Testis (tissue), 3 donors: ENCODE results near the gene NECTIN2. TPM values are rescaled to one million over a fixed set of nuclear protein-coding genes. Genes with fewer than 3 reads are reported as not detected.
"Not testable (repeated sequence)": the region's sequence is repeated elsewhere in the genome, so short reads cannot be mapped to it uniquely, and the experiment has no call there.

ENCODE experiments used
- DNase-seq: peaks from one replicate; pipeline ENCODE4 v3.0.0-alpha.2; 2019
- H3K27ac ChIP-seq, 2 donors: fragments of 200-600 bp; sonication (generic); one replicate each; pipeline ENCODE4 v1.5.1; 2019
- H3K27me3 ChIP-seq: fragments of 200-600 bp; sonication (generic); one replicate; pipeline ENCODE4 v1.5.1; 2019
- H3K36me3 ChIP-seq: fragments of 200-600 bp; sonication (generic); one replicate; pipeline ENCODE4 v1.5.1; 2017; ENCODE audit warnings: low read depth; ENCODE audit errors: missing control alignments
- H3K4me1 ChIP-seq: fragments of 200-600 bp; sonication (generic); one replicate; pipeline ENCODE4 v1.5.1; 2019
- H3K4me3 ChIP-seq, 2 donors: fragments of 200-600 bp; sonication (generic); one replicate each; pipeline ENCODE4 v1.5.1; 2017 to 2019
- H3K9me3 ChIP-seq: fragments of 200-600 bp; sonication (generic); one replicate; pipeline ENCODE4 v1.5.1; 2017
- CTCF ChIP-seq, 3 experiments: fragments of 450-650 bp in 2 of 3; fragments of 200-600 bp in 1 of 3; sonication (generic) in 1 of 3; IDR thresholded peaks; one replicate each; pipeline ENCODE4 v1.5.1; 2016 to 2019; ENCODE audit warnings: antibody characterized with exemption in 3 of 3, mild to moderate bottlenecking in 2 of 3, moderate library complexity in 1 of 3
- POLR2A ChIP-seq: fragments of 450-650 bp; IDR thresholded peaks from one replicate; pipeline ENCODE4 v1.6.1; 2017; ENCODE audit warnings: antibody characterized with exemption, mild to moderate bottlenecking, moderate library complexity
- WGBS, 2 donors: methylation state at CpG; one replicate each; pipeline ENCODE4 v1.1.5; 2018; 5-methylcytosine and 5-hydroxymethylcytosine counted together
- intact Hi-C: fragments of 100-400 bp; cut with DNase I; formaldehyde crosslinking; loops from one replicate; pipeline ENCODE4 v1.15.1; 2023; ENCODE audit warnings: low total_unique reads
- polyA plus RNA-seq: library from polyadenylated mRNA; stranded (reverse); fragments of 350-450 nt; fragmentation: Illumina TruSeq; extraction: RNeasy Lipid Tissue Mini Kit (QIAGEN cat#74804); gene quantifications from one replicate; pipeline ENCODE4 v1.2.3, GENCODE V29; 2014; ENCODE audit warnings: low read depth, low replicate concordance; ENCODE audit not compliant: insufficient read depth
- total RNA-seq, 2 donors: library from RNA; depleted of rRNA; stranded (reverse); fragments of >200 nt; gene quantifications; one replicate each; pipeline ENCODE4 v1.2.3, GENCODE V29; 2016

NECTIN2 gene
- total and polyA plus RNA-seq, 3 donors from 2014 or later: 158 to 278 (median 268) TPM

- no peaks in the 10 kb centered on the region for H3K36me3 ChIP-seq
- no peak overlapping the region for H3K27ac ChIP-seq
- TF ChIP-seq CTCF (IDR thresholded peaks at IDR 0.05) (no peak), POLR2A (no peak)
- no peak for DNase-seq
- H3K4me3 ChIP-seq: no peak overlapping the region
- no peaks in the 10 kb centered on the region for H3K9me3 ChIP-seq
- H3K27me3 ChIP-seq: no peaks in the 10 kb centered on the region
- 86 to 94% methylated on average over 4 of the region's 4 CpGs for WGBS, 2 donors
- intact Hi-C loops: no loop called here
- H3K4me1 ChIP-seq: peaks cover 9% of the 10 kb centered on the region
These were observed 21.3 kb upstream of the NECTIN2 start for GRCh38 chr19:44824761-44825160.

- H3K27ac ChIP-seq, H3K4me3 ChIP-seq, H3K4me1 ChIP-seq, H3K36me3 ChIP-seq, DNase-seq, H3K9me3 ChIP-seq, H3K27me3 ChIP-seq, intact Hi-C loops: not testable (repeated sequence)
- WGBS, 2 donors: 89 to 92% methylated on average over 6 of the region's 6 CpGs
These were observed 13.2 kb upstream of the NECTIN2 start for GRCh38 chr19:44832875-44833274.

GRCh38 chr19:44834399-44834798 is 11.7 kb upstream of the NECTIN2 start:
- H3K27ac ChIP-seq, H3K4me3 ChIP-seq, H3K27me3 ChIP-seq, H3K9me3 ChIP-seq, intact Hi-C loops, H3K36me3 ChIP-seq, DNase-seq, H3K4me1 ChIP-seq: not testable (repeated sequence)
- WGBS, 2 donors: 90 to 95% methylated on average over 8 of the region's 8 CpGs

GRCh38 chr19:44839276-44839675 is 6.8 kb upstream of the NECTIN2 start:
- intact Hi-C loops: no loop called here
- no peak for DNase-seq
- 86 to 92% methylated on average over 2 of the region's 2 CpGs for WGBS, 2 donors
- no peak for TF ChIP-seq CTCF (IDR thresholded peaks at IDR 0.05)
- no peak for TF ChIP-seq POLR2A
- H3K4me3 ChIP-seq: no peak overlapping the region
- no peaks in the 10 kb centered on the region for H3K4me1 ChIP-seq
- H3K27ac ChIP-seq: no peak overlapping the region
- no peaks in the 10 kb centered on the region for H3K36me3 ChIP-seq
- H3K27me3 ChIP-seq: no peaks in the 10 kb centered on the region
- H3K9me3 ChIP-seq: no peaks in the 10 kb centered on the region

- TF ChIP-seq POLR2A (no peak), CTCF (IDR thresholded peaks at IDR 0.05) (no peak)
- intact Hi-C loops: loop anchor here (5.0 to 10.0 kb wide), 2 partner anchors 34 to 56 kb away; partner anchors contain the start of gene BCAM
- Histone ChIP-seq H3K4me3 (no peak overlapping the region), H3K36me3 (no peaks in the 10 kb centered on the region), H3K4me1 (no peaks in the 10 kb centered on the region), H3K27me3 (no peaks in the 10 kb centered on the region), H3K27ac (no peak overlapping the region), H3K9me3 (no peaks in the 10 kb centered on the region)
- DNase-seq: no peak
- WGBS, 2 donors: 74 to 79% methylated on average over 7 of the region's 7 CpGs
These were observed 5.3 kb upstream of the NECTIN2 start for GRCh38 chr19:44840811-44841210.

- H3K4me3 ChIP-seq: no peak overlapping the region
- H3K27ac ChIP-seq: no peak overlapping the region
- no peaks in the 10 kb centered on the region for H3K9me3 ChIP-seq
- DNase-seq: no peak
- TF ChIP-seq POLR2A: no peak
- 84 to 96% methylated on average over 3 of the region's 3 CpGs for WGBS, 2 donors
- H3K27me3 ChIP-seq: no peaks in the 10 kb centered on the region
- intact Hi-C loops: loop anchor here (5.0 to 10.0 kb wide), 2 partner anchors 34 to 56 kb away; partner anchors contain the start of gene BCAM
- no peaks in the 10 kb centered on the region for H3K36me3 ChIP-seq
- no peaks in the 10 kb centered on the region for H3K4me1 ChIP-seq
These were observed 4.9 kb upstream of the NECTIN2 start for GRCh38 chr19:44841231-44841630.
